ENCODE data around the gene DZIP3. TPM values are rescaled to one million over a fixed set of nuclear protein-coding genes. Genes with fewer than 3 reads are reported as not detected.

DZIP3 gene
- total RNA-seq, 1 experiment from 2014 or later: 25.3 TPM

- DNase-seq (ENCODE audit: low spot score): no peak
- TF ChIP-seq ELF4 (CRISPR knock-in tag; IDR thresholded peaks at IDR 0.05; ENCODE audit: low read depth): no peak
- no peak for TF ChIP-seq PRRX2 (CRISPR knock-in tag; IDR thresholded peaks at IDR 0.05)
- TF ChIP-seq NFYB (CRISPR knock-in tag; conservative IDR thresholded peaks at IDR 0.05; ENCODE audit: low read depth): no peak
- no peak for TF ChIP-seq CTCF (IDR thresholded peaks at IDR 0.05)
- TF ChIP-seq FOXP1 (CRISPR knock-in tag; IDR thresholded peaks at IDR 0.05; ENCODE audit: borderline replicate concordance): no peak
- no peak for TF ChIP-seq PRDM15 (CRISPR knock-in tag; IDR thresholded peaks at IDR 0.05)
- no peak for TF ChIP-seq IRF2 (CRISPR knock-in tag; IDR thresholded peaks at IDR 0.05; ENCODE audit: borderline replicate concordance, low read depth)
- TF ChIP-seq JAZF1 (CRISPR knock-in tag; IDR thresholded peaks at IDR 0.05): no peak
- no peak for TF ChIP-seq HMGXB4 (CRISPR knock-in tag; IDR thresholded peaks at IDR 0.05)
- TF ChIP-seq TEAD4 (CRISPR knock-in tag; IDR thresholded peaks at IDR 0.05): no peak
- TF ChIP-seq NR2C2 (CRISPR knock-in tag; IDR thresholded peaks at IDR 0.05): no peak
- TF ChIP-seq ZNF263 (CRISPR knock-in tag; IDR thresholded peaks at IDR 0.05; ENCODE audit: low read depth): no peak
- TF ChIP-seq CREM (CRISPR knock-in tag; IDR thresholded peaks at IDR 0.05): no peak
- H3K36me3 Mint-ChIP-seq: no peaks in the 10 kb centered on the region
- ChIA-PET CTCF (no interaction called here), POLR2A (no interaction called here)
- ATAC-seq: no peak
- H3K4me1 Mint-ChIP-seq: no peaks in the 10 kb centered on the region
- no peak overlapping the region for H3K27ac Mint-ChIP-seq
- H3K4me3 Mint-ChIP-seq: no peak overlapping the region
- H3K27me3 Mint-ChIP-seq (ENCODE audit: low read depth): no peaks in the 10 kb centered on the region; the same call in 1 of the 2 replicates
- no peaks in the 10 kb centered on the region for H3K9me3 Mint-ChIP-seq
Measured at GRCh38 chr3:108722724-108723123, 133.2 kb downstream of the DZIP3 start.

- DNase-seq (ENCODE audit: low spot score) (no peak), ATAC-seq (no peak)
- Mint-ChIP-seq H3K27ac (no peak overlapping the region), H3K27me3 (ENCODE audit: low read depth) (no peaks in the 10 kb centered on the region; the same call in 1 of the 2 replicates), H3K36me3 (no peaks in the 10 kb centered on the region), H3K9me3 (no peaks in the 10 kb centered on the region), H3K4me1 (no peaks in the 10 kb centered on the region), H3K4me3 (no peak overlapping the region)
- POLR2A ChIA-PET: no interaction called here
- CTCF ChIA-PET: no interaction called here
- TF ChIP-seq ZNF138 (CRISPR knock-in tag; conservative IDR thresholded peaks at IDR 0.05) (no peak), FOXJ3 (CRISPR knock-in tag; IDR thresholded peaks at IDR 0.05; ENCODE audit: borderline replicate concordance) (no peak), MYBL2 (CRISPR knock-in tag; IDR thresholded peaks at IDR 0.05) (no peak), EMX1 (CRISPR knock-in tag; IDR thresholded peaks at IDR 0.05) (no peak), AFF4 (CRISPR knock-in tag; IDR thresholded peaks at IDR 0.05; ENCODE audit: borderline replicate concordance) (no peak), JAZF1 (CRISPR knock-in tag; IDR thresholded peaks at IDR 0.05) (no peak), FOXP4 (CRISPR knock-in tag; IDR thresholded peaks at IDR 0.05) (no peak), FOXK1 (CRISPR knock-in tag; IDR thresholded peaks at IDR 0.05) (no peak), ZNF232 (CRISPR knock-in tag; IDR thresholded peaks at IDR 0.05) (no peak), ZNF263 (CRISPR knock-in tag; IDR thresholded peaks at IDR 0.05; ENCODE audit: low read depth) (no peak), MXD4 (CRISPR knock-in tag; IDR thresholded peaks at IDR 0.05; ENCODE audit: borderline replicate concordance) (no peak), TEAD1 (CRISPR knock-in tag; IDR thresholded peaks at IDR 0.05) (no peak), CREB1 (CRISPR knock-in tag; IDR thresholded peaks at IDR 0.05) (no peak)
Measured at GRCh38 chr3:108724101-108724500, 134.6 kb downstream of the DZIP3 start.

Measured in WTC11 (cell line).